OCI-LY7 (cell line): Measurements from ENCODE around the gene DMD.

Source experiments
- CTCF ChIP-seq: fragments of 200-600 bp; sonication (generic); conservative IDR thresholded peaks from 2 replicates; pipeline ENCODE4 v1.5.1; 2014; ENCODE audit warnings: mild to moderate bottlenecking, antibody characterized with exemption, low read length, moderate library complexity, mixed read lengths
- EZH2phosphoT487 ChIP-seq: fragments of 200-600 bp; sonication (generic); IDR thresholded peaks from 2 replicates; pipeline ENCODE4 v1.6.1; 2018; ENCODE audit warnings: low read depth, borderline replicate concordance, mild to moderate bottlenecking, mixed run types, antibody characterized with exemption, low read length, moderate library complexity, mixed read lengths

- no peak for TF ChIP-seq CTCF
- TF ChIP-seq EZH2phosphoT487 = no peak
Measured at GRCh38 chrX:33087411-33087810, 123.9 kb downstream of the DMD start.
